HUDEP-2 (cell line): ENCODE results near the gene SELENOO.

ENCODE experiments used
- DNase-seq, 76 experiments: peaks; one replicate each; lab custom pipeline; 2025; ENCODE audit not compliant: unreplicated experiment in 76 of 76; lab: John Stamatoyannopoulos, UW

Gene SELENOO

DNA sequence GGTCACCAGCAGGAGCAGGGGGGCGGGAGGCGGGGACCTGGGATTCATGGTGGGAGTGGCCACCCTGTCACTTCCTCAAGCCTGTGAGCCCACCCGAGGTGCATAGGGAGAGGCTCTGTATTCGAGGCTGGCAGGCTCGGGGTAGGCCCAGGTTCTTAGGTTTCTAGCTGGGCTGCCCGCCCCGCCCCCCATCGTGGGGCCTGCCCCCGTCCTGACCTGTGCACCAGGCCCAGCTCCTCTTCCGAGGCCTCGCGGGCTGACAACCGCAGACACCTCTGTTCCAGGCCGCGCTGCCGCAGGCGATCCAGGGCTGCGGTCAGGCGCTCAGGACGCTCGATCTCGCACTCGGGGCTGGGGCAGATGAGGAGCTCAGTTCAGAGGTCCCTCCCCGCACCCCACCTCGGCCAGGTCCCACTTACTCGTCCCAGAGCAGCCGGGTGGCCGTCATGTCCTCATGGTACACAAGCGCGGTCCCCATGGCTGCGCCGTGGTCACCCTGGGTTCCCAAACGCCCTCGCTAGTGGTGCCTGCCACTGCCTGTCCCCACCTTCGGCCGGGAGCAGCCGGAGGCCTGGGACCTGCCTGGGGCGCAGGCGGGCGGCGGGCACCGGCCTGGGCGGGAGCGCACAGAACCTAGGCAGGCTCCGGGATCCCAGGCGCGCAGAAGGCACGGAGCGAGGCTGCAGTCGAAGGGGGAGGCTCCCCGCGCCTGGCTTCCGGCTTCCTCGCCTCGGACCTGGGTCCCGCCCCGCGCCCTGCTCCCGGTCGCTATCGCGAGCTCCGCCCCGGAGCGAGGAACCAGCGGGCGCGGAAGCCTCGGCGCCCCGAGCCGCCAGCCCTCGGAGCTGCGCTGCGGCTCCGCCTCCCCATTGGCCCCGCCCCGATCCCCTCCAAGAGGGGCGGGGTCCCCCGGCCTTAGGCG is 50.0 kb downstream of the SELENOO start, which contains the start of gene HDAC10:
Gene HDAC10 (minus strand): TSS at position 711 of the 922 bp plus-strand sequence. CDS start 233 bp downstream, at position 478.
- peak in 67 of 76 experiments; percentile 13 to 84 (median 65) for DNase-seq

DNA sequence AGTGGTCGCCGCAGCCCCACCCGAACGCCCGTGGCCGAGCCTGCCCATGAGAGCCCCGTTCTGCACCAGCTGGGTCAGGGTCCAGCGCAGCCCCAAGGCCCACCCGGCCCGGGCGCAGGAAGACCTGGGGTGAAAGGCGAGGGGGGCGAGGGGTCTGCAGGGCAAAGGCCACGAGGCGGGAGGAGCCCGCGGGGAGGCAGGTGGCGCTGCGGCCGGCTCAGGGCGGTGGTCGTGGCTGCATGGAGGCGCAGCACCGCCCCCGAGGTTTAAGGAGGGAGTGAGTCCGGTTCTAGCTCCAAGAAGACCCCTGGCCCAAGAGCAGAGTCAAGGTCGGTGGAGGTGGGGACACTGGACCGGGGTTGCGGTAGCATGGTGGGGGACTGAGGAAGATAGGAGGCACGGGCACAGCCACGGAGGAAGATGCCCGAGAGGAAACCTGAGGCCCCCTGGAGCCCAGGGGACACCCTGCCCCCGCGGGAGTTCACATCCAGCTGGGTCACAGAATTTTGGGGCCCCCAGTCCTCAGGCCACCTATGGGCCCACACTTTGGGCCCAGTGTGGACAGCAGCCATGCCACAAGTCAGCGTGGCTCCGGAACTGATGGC is 50.8 kb downstream of the SELENOO start:
- DNase-seq, result no peak

DNA sequence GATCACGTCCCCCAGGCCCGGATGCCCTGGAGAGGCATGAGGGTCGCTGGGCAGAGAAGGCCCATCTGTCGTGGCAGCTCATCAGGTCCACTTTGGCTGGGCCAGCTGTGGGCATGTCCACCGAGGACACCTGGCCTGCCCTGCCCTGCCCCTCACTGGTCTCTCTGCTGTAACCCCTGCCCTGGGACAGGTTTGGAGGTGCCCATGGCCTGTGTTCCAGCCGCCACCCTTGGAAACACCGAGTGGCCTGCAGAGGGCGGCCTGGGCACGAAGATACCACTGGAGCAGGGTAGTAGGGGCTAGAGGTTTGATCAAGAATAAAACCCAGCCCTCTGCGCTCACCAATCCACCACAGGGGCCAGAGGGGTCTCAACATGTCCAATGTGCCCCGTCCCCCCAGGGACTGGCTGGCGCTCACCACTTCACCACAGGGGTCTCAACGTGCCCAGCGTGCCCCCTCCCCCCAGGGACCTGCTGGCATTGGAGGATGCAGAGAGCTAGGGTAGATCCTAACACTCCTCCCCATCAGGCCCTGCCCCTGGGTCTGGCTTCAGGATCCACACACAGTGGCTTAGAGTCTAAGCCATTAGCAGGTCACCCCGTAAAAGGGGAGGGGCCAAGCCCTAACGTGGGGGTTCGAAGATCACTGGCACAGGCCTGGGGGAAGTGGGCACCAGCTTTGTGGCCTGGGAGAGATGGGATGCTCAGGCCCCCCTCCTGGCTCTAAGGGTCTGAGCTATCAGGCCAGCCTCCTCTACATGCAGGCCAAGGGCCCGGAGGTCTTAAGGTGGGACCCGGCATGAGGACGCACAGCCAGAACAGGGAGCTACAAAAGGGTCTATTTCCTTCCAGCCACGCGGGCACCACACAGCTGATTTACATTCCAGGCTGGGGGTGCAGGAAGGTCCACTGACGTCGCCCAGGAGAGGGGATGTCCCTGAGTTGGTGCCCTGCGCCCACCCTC is 51.6 kb downstream of the SELENOO start:
- peak in 58 of 76 experiments; percentile 7 to 75 (median 50) for DNase-seq

DNA sequence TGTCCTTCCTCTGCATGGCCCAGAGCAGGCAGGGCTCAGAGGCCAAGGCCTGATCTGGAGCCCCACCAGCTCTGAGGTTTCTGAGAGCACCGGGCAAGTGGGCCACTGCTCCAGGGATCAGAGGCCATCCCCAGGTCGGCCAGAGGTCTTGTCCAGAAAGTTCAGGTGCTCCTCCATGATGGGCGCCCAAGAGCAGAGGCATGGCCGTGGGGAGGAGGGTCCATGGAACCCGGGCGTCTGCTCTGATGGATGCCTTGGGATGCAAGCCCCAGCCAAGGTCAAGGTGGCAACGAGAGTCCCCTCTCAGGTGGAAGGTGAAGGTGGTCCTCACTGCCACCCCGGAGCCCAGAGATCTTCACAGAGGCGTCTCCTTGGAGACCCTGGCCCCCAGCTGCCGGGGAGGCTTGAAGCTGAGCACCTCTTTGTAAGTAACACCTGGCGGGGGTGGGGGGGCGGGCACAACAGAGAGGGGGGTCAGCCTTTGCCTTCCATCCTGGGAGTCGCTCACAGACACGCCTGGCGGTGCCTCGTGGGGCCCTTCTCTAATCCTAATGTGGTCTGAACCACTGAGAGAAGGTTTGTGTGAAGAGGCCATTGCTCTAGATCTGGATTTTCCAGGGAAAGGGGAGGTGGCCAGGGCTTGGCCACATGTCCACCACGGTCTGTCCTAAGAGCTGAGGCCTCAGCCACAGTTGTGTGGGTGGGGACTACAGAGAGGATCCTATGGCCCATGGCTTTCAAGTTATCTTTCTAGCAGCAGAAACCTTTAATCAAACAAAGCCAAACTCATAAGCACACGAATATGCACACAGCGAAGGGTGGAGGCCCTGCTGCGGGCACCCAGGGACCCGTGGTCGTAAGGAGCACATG is 52.5 kb downstream of the SELENOO start:
- peak in 2 of 76 experiments; percentile 16 to 17 for DNase-seq

DNA sequence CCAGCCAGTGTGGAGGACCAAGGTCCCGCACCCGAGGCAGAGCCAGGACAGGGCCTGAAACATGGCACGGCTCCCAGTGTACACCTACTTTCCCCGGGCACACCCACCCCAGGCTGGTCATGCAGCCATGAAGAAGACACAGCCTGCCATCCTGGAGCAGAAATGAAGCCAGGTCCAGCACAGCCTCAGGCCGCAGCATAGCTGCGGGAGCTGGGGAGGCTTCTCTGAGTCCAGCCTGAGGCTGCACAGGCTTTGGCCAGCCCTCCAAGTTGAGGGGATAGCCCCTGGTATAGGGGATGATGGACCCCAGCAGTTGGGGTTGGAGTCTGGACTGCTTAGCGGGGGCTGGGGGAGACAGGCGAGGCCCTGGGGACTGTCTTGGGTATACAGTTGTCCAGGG is 53.1 kb downstream of the SELENOO start:
- peak in 12 of 76 experiments; percentile 11 to 46 (median 30) for DNase-seq

DNA sequence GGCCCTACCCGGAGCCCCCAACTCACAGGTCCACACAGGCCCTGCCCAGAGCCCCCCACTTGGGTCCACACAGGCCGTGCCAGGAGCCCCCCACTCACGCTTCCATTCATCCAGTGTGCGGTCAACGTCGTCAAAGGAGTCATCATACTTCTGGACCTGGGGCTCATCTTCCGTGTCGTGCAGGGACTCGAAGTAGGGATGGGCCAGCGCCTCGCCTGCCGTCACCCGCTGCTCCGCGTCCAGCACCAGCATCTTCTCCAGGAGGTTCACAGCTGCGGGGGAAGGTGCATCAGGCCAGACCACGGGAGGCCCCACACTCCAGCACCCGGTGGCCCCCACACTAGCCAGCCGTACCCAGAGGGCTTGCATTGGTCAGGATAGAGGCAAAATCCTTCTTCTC is 54.3 kb downstream of the SELENOO start:
- DNase-seq, result no peak

DNA sequence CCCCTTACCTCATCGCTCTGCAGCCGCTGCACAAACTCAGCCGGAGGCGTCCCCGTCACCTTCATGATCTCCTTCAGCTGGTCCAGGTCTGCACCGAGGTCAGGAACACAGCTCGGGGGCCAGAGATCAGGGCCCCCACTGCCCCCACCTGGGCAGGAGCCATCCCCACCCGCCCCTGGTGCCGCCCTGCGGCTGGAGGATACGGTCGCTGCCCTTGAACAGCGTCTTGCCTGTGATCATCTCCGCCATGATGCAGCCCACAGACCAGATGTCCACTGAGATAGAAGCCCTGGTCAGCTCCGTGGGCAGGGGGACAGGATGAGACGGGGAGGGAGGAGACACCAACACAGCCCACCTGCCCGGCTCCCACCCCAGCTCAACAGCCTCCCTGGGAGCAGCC is 54.8 kb downstream of the SELENOO start:
- no peak for DNase-seq

DNA sequence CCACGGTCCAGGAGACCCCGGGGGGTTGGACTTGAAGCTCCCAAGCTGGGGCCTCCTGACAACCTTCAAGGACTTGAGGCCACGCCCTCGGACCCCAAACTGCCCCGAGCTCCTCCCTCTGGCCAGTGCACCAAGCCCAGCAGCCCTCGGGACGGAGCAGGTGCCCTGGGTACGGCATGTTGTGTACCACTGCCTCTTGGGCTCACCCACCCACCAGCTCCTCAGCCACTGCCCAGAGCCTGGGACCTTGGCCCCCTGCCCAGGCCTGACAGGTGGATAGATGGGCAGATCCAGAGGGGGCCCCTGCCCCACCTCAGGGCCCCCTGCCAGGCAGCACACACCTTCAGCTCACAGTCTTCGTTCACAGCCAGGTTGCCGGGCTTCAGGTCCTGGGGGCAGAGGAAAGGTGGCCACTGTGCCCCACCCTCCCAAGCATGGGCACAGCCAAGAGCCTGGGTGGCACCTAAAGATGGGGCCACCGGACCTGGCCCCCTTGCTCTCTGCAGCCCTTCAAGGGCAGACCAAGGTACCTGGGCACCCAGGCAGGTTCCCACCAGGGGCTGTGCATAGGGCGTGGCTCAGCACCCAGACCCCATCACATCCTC is 55.5 kb downstream of the SELENOO start:
- DNase-seq, result no peak

DNA sequence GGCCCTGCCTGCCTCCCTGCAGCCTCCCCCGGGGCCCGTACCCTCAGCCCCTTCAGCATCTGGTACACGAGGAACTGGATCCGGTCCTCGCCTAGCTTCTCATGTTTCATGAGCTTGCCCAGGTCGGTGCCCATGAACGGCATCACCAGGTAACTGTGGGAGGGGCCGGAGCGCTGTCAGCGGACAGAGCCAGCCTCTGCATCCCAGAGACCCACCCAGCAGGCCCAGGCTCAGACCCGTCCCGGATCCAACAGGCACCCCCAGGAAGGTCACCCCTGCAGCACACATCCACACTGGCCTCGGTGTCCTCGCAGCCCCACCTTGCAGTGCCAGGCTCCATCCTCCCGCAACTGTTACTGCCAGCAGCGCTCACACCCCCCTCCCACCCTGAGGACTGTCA is 56.2 kb downstream of the SELENOO start:
- DNase-seq, result no peak

DNA sequence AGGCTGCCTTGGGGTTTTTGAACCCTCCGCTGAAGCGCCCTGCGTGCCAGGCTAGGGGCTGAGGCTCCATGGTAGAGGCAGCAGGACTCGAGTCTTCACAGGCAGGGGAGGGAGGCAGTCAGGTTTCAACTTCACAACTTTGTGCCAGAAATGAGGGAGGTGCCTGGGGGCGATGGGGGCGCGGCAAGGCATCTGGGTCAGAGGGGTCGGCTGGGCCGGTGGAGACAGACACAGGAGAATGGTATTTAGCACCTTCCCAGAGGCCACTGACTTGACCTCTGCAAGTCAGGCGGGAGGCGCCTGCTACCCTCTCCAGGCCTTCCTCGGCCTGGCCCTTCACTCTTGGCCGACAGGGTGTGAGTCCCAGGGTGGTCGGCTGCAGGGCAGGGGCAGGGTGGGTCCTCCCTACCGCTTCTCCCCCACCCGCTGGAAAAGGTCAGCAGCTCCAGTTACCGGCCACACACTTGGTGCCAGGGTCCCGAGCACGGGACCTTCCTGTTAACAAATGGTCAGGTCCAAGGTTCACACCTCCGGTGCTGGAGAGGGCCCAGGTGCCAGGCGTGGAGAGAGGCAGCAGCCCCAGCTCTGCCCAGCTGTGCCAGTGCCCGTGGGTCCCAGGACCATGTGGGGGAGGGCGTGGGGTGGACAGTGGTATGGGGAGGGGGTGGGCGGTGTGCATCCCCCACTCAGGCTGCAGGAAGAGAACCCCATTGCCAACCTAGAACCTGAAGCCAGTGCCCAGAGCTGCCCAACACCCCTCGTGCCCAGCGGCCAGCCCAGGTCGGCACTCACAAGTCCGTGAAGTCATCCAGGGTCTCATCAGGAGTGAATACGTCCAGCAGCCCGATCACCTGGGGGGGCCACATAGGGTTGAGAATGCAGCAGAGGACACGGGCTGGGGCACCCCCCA is 56.9 kb downstream of the SELENOO start:
- DNase-seq, result no peak

DNA sequence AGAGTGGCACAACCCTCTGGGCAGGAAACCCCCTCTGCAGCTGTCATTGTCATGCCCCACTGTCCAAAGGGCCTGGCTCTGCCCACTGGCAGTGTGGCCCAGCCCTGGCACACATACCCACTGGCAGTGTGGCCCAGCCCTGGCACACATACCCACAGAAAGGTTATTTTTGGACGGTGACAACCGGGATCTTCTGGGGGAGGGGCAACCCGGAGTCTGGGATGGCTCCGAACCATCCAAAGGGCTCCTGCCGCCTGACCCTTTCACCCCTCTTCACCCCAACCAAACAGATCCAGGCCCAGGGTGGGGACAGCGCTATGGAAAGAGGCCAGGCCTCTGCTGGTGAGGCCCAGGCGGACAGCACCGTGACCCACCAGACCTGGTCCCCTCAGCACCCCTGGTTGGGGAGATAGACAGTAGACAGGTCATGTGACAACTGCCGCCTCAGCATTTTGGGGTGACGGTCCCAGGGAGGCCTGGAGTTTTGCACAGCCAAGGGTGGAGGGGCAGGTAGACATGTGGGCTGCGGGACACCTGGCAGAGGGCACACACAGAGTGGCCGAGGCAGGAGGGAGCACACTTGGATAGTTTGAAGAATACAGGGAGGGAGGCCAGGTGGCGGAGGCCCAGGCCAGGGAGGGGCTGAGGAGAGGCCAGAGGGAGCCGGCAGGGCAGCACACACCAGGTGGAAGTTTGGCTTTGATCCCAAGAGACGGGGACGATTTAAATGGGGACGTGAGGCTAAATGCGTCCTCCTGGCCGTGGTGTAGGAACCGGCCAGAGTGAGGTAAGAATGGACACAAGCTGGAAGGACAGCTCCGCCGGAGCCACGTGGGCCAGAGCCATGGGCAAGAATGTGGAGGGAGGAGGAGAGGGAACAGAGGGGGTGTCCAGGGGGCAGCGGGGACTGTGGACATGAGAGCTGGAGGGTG is 57.8 kb downstream of the SELENOO start:
- DNase-seq, result no peak

DNA sequence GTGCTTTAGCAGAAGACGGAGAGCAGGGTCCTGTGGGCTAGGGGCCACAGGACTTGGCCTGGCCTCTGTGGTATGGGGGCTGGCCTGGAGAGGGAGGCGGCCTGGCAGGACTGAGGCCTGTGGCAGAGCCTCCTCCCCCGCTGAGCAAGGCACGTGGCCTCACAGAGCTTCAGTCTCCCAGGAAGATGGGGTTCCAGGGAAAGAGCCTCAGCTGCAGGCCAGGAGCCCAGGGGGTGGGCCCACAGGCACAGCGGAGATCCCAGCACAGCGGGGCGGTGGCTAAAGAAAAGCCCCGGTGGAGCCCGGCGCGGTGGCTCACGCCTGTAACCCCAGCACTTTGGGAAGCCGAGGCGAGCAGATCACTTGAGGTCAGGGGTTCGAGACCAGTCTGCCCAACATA is 58.5 kb downstream of the SELENOO start:
- DNase-seq, result no peak

DNA sequence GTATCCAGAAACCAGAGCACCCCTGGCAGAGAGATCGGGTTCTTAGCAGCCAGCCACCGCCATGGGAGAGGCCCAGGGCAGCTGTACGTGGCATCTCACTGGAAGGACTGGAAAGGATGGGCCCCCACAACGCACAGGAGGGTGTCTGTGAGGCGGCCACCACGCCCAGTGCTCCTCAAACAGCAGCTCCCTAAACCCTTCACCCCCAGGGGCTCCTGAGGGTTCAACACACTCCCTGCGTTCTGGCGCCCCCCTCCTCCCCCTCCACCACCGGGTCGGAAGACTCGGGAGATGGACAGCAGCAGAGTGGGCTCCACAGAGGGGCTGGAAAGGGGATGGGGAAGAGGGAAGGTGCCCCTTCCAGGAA is 59.6 kb downstream of the SELENOO start:
- DNase-seq, result no peak

DNA sequence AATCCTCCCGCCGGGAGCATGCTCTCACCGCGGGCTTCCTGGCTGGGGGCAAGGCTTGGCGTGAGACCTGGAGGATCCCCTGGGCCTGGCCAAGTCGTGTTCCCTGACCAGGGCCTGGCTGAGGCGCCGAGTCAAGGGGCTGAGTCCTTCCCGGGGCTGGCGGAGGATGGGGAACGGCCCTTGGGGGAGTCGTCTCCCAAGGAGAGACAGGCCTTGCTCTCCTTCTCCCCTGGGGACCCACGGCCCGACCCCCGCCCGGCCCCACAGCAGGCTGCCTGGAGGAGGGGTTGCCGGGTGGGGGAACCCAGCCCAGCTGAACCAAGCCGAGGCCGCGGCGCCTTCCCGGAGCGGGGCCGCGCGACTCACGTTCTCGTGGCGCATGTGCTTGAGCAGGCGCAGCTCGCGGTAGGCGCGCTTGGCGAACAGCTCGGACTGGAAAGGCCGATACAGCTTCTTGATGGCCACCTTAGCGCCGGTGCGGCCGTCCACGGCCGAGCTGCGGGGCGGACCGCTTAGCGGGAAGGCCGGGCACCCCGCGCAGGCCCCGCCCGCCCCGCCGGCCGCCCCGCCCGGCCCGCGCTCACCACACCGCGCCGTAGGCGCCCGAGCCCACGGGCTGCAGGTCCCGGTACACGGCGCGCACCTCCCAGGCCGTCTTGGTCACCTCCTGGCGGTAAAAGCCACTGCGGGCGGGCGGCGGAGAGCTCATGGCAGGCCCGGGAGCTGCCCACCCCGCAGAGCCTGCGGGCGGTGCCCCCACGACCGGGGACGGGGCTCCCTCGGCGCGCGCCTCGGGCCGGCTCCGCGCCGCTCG is 60.2 kb downstream of the SELENOO start:
- DNase-seq, result peak in 16 of 76 experiments; percentile 7 to 39 (median 25)

DNA sequence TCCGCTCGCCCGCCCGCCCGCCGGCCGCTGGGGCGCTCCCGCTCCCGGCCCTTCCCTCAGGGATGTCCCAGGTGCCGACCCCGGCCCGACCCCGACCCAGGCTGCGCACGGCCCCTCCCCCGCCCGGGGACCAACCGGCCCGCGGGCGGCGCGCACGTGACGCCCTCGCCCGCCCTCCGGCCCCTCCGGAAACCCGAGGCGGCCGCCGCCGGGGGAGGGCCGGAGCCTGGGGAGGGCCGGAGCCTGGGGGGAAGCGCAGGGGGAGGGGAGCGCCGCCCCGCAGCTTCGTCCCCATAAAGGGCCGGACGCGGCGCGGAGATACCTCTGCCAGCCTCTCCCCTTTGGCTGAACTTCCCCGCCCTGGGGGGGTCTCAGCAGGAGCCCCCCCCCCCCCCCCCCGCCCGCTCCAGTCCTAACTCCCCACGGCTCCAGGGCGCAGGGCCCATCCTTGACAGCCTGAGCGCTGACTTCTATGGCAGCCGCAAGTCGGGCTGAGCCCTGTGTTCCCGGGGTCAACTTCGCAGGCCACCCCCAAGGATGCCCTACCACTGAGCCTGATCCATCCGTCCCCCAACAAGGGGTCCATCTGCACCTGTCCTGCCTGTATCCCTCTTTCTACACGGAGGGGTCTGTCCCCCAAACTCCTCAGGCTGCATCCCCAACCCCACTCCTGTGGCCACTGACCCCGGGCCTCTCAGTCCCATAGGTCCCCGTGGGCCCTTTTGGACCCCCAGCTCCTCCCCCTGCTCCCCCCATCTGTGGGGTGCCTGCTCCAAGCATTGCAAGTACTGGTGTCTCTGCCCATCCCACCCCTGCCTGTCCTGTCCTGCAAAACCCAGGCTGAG is 61.0 kb downstream of the SELENOO start, which contains the start of gene MAPK12:
Gene MAPK12 (minus strand): TSS at position 69 of the 845 bp plus-strand sequence. CDS start 174 bp downstream, outside the sequence.
- DNase-seq, result peak in 1 of 76 experiments; percentile 23
